A549 (cell line): ENCODE measurements around the gene TRABD. TPM values are rescaled to one million over a fixed set of nuclear protein-coding genes. Genes with fewer than 3 reads are reported as not detected.

Experiments
- ATAC-seq, 2 experiments: fragments of 200-7000 bp in 1 of 2; fragments of >200 bp in 1 of 2; cut with Nextera tagmentation in 1 of 2; cut with Tn5 transposase in 1 of 2; 3 replicates each; pipeline versions ENCODE4 v1.8.0 to v1.9.1; 2018 to 2020; ENCODE audit warnings: mild to moderate bottlenecking in 1 of 2, moderate library complexity in 1 of 2
- CTCF ChIA-PET: fragments of 300-600 bp; sonication (Branson Sonifier 250); formaldehyde crosslinking; extraction: SDS; loops from one replicate; lab custom pipeline; 2021; ENCODE audit warnings: antibody characterized with exemption, inconsistent platforms; lab: Yijun Ruan, JAX
- POLR2A ChIA-PET: fragments of 350-600 bp; formaldehyde crosslinking; extraction: SDS; loops from one replicate; lab custom pipeline; 2021; ENCODE audit warnings: antibody characterized with exemption, inconsistent platforms; lab: Yijun Ruan, JAX
- DNase-seq, 2 experiments: peaks; one replicate each; pipeline versions ENCODE4 v3.0.0 to v3.0.0-alpha.2; 2011 to 2016; ENCODE audit warnings: low read depth in 1 of 2, low spot score in 1 of 2
- FAIRE-seq: peaks from 2 replicates; lab custom pipeline; 2011; peaks lifted over from hg19 to GRCh38; lab: Jason Lieb, UNC
- H3K27ac ChIP-seq, 2 experiments: fragments of >200 bp; sonication (Bioruptor Twin); formaldehyde crosslinking; 3 replicates each; pipeline ENCODE4 v1.5.1; 2016 to 2017
- H3K4me1 ChIP-seq: fragments of >200 bp; sonication (Bioruptor Twin); formaldehyde crosslinking; 3 replicates; pipeline ENCODE4 v1.6.1; 2016
- H3K4me2 ChIP-seq: fragments of >200 bp; sonication (Bioruptor Twin); formaldehyde crosslinking; 3 replicates; pipeline ENCODE4 v1.6.1; 2016
- H3K4me3 ChIP-seq: fragments of >200 bp; sonication (Bioruptor Twin); formaldehyde crosslinking; 3 replicates; pipeline ENCODE4 v1.5.1; 2016
- H3K9me3 ChIP-seq: fragments of >200 bp; sonication (Bioruptor Twin); formaldehyde crosslinking; 3 replicates; pipeline ENCODE4 v1.6.1; 2016
- CBX8 ChIP-seq: fragments of 200-600 bp; sonication (generic); IDR thresholded peaks from 2 replicates; pipeline ENCODE4 v1.6.1; 2016
- ESRRA ChIP-seq: fragments of 150-350 bp; IDR thresholded peaks from 2 replicates; pipeline ENCODE4 v1.6.1; 2014; ENCODE audit warnings: mild to moderate bottlenecking, low read length, borderline replicate concordance
- FOSB ChIP-seq: fragments of 250-450 bp; sonication (Bioruptor Pico); IDR thresholded peaks from 2 replicates; pipeline ENCODE4 v1.5.0; 2020; ENCODE audit warnings: mild to moderate bottlenecking, moderate library complexity
- FOSL2 ChIP-seq, 2 experiments: fragments of 450-650 bp in 1 of 2; fragments of >200 bp in 1 of 2; sonication (Bioruptor Twin) in 1 of 2; formaldehyde crosslinking; IDR thresholded peaks; 2 replicates each; pipeline versions ENCODE4 v1.5.0 to v1.6.1; 2016 to 2020; ENCODE audit warnings: mild to moderate bottlenecking in 1 of 2, moderate library complexity in 1 of 2
- HMGXB4 ChIP-seq: fragments of 250-450 bp; sonication (Bioruptor Pico); IDR thresholded peaks from 2 replicates; pipeline ENCODE4 v1.5.0; 2021; ENCODE audit warnings: mild to moderate bottlenecking, moderate library complexity, borderline replicate concordance
- MAX ChIP-seq: IDR thresholded peaks from 2 replicates; pipeline ENCODE4 v1.6.1; 2012
- MYC ChIP-seq: IDR thresholded peaks from 2 replicates; pipeline ENCODE4 v1.6.1; 2012; ENCODE audit warnings: mild to moderate bottlenecking, inconsistent platforms, low read length, improper control_type of control experiment, borderline replicate concordance
- RARB ChIP-seq: fragments of 250-450 bp; sonication (Bioruptor Pico); IDR thresholded peaks from 2 replicates; pipeline ENCODE4 v1.8.0; 2021; ENCODE audit warnings: mild to moderate bottlenecking, moderate library complexity
- RCOR1 ChIP-seq: fragments of 150-350 bp; IDR thresholded peaks from 2 replicates; pipeline ENCODE4 v1.6.1; 2014; ENCODE audit warnings: antibody characterized with exemption, low read length, low read depth
- REST ChIP-seq: fragments of 200-600 bp; sonication (generic); IDR thresholded peaks from 2 replicates; pipeline ENCODE4 v1.6.1; 2016; ENCODE audit warnings: antibody characterized with exemption, mild to moderate bottlenecking, moderate library complexity
- WGBS: methylation state at CpG from one replicate; pipeline ENCODE4 v1.1.6; 2017; ENCODE audit errors: missing lambda C conversion rate; 5-methylcytosine and 5-hydroxymethylcytosine counted together
- polyA plus RNA-seq, 4 experiments: library from polyadenylated mRNA; depleted of rRNA in 3 of 4; stranded (reverse); fragments of >200 nt; fragmentation: RNase III in 1 of 4; extraction: RNeasy Plus Mini Kit Qiagen cat#74134 plus additional on column Dnase treatment in 1 of 4; gene quantifications; 2 replicates in 3 of 4; 3 replicates in 1 of 4; pipeline ENCODE4 v1.2.3, GENCODE V29; 2011 to 2017

TRABD gene
- polyA plus RNA-seq, 2 of the 4 experiments (the other 2 are of a cell fraction), result 14.8 to 30.4 TPM

- ATAC-seq, result peak in 1 of 2 experiments; percentile 4; a peak in 2 of 6 replicates
Observed at GRCh38 chr22:50190941-50191741, 5.4 kb downstream of the TRABD start.

GRCh38 chr22:50192436-50193204, 6.9 kb downstream of the TRABD start:
- Histone ChIP-seq H3K4me2 (no peak overlapping the region), H3K27ac (no peak overlapping the region), H3K4me3 (no peak overlapping the region), H3K4me1 (peaks cover 18% of the 10 kb centered on the region), H3K9me3 (no peaks in the 10 kb centered on the region)
- ATAC-seq, result no peak
- ChIA-PET POLR2A (no interaction called here), CTCF (interaction anchor here (1.0 to 3.1 kb wide), 2 partner anchors 43 to 166 kb away, joined by 3 to 15 read pairs; no protein-coding TSS in a partner anchor)
- WGBS, result 92% methylated on average over 10 of the region's 25 CpGs
- FAIRE-seq, result no peak
- no peak for TF ChIP-seq ESRRA
- no peak for DNase-seq

More at GRCh38 chr22:50190941-50191741, 5.4 kb downstream of the TRABD start:
- H3K4me2 ChIP-seq, result peak overlapping the region; percentile 94
- H3K4me1 ChIP-seq, result peaks cover 25% of the 10 kb centered on the region
- no peak for DNase-seq
- no peaks in the 10 kb centered on the region for H3K9me3 ChIP-seq
- ChIA-PET POLR2A (interaction anchor here (0.9 kb wide), 1 partner anchor 334 kb away, joined by 3 read pairs; the partner anchor contains the start of gene SCO2), CTCF (interaction anchor here (0.7 to 3.3 kb wide), 6 partner anchors 10 to 45 kb away, joined by 3 to 15 read pairs (median 8); no protein-coding TSS in a partner anchor)
- TF ChIP-seq REST (no peak), ESRRA (no peak), FOSL2 (IDR thresholded peaks at IDR 0.05) (no peak), FOSL2 (CRISPR knock-in tag; IDR thresholded peaks at IDR 0.05) (no peak), MYC (no peak), RARB (no peak)
- peak overlapping the region; percentile 56 for H3K4me3 ChIP-seq
- H3K27ac ChIP-seq, result peak overlapping the region; percentile 79 to 93
- no peak for FAIRE-seq
- 88% methylated on average over 16 of the region's 18 CpGs for WGBS

- CTCF ChIA-PET, result interaction anchor here (1.0 to 3.1 kb wide), 4 partner anchors 17 to 47 kb away, joined by 3 to 15 read pairs (median 4); no protein-coding TSS in a partner anchor
- Histone ChIP-seq H3K4me3 (no peak overlapping the region), H3K4me2 (no peak overlapping the region), H3K9me3 (no peaks in the 10 kb centered on the region), H3K27ac (no peak overlapping the region), H3K4me1 (peaks cover 18% of the 10 kb centered on the region)
- ATAC-seq (no peak), DNase-seq (no peak), FAIRE-seq (no peak)
- POLR2A ChIA-PET, result no interaction called here
- WGBS, result no CpG with 5 or more reads among the region's 8 CpGs
- no peak for TF ChIP-seq CBX8
- TF ChIP-seq RCOR1, result no peak
- TF ChIP-seq FOSB (CRISPR knock-in tag), result no peak
- TF ChIP-seq MAX, result no peak
- TF ChIP-seq HMGXB4 (CRISPR knock-in tag), result no peak
Observed at GRCh38 chr22:50193621-50194020, 7.9 kb downstream of the TRABD start.
